ENCODE measurements around the gene LCOR. TPM values are rescaled to one million over a fixed set of nuclear protein-coding genes. Genes with fewer than 3 reads are reported as not detected.

The LCOR gene
- total and polyA plus RNA-seq, 4 donors = 2.5 to 31.2 (median 14.5) TPM

DNA sequence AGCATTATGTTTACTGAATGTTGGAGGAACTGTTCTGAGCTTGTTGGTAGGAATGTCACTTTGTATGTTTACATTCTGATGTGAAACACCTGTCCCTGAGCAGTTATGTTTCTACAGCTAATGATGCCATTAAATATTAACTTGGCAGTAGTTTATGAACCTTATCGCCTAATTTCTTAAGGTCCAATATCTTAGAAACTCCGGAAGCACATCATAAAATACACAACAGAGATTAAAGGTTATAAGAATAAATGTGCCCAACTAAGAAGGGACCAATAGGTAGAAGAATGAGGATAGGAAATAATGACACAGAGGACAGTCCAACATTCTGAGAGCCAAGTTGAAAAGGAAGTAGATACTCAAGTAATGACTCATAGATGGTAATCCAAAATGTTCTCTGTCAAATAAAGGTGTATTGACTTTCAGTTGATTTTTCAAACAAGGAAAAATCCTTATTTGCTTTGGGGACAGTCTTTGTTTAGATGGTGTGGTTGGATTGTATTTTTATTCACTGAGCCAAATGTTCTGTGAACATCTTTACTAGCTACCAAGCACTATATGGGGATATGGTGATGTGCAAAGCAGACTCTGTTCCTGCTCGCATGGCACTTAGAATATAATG, 31.9 kb downstream of the LCOR start:
- Histone ChIP-seq H3K27ac (ENCODE audit: low read depth in 1 of 2, low read length in 2 of 2) (peak overlapping the region in 1 of 2 donors; percentile 18), H3K9ac (ENCODE audit: low read depth in 1 of 2, low read length in 2 of 2) (no peak overlapping the region)

DNA sequence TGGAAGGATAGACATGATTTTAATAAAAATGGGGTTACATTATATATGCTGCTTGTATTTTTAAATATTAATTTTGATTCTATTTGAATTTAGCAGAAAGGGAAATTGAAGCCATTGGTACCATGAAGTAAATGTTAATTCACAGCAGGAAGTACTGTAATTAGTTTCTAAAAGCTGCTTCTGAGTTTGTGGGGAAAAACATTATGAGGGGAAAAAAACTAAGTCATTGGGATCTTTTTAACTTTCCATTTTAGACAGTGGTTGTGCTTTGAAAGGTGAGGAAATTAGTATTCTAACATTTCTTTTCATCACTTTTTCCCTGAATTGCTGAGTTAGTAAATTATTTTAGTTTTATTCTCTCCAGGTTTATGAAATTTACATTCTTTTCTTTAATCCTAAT, 41.0 kb downstream of the LCOR start:
- Histone ChIP-seq H3K4me1 (ENCODE audit: control insufficient read depth in 4 of 4, insufficient read depth in 4 of 4, low read length in 3 of 4) (peaks cover 3 to 7% (median 4%) of the 10 kb centered on the region in 4 donors), H3K27me3 (ENCODE audit: control insufficient read depth in 4 of 4, insufficient read depth in 4 of 4, low read length in 3 of 4) (no peaks in the 10 kb centered on the region), H3K4me3 (ENCODE audit: low read depth in 1 of 3, low read length in 3 of 3) (no peak overlapping the region), H3K9me3 (ENCODE audit: control insufficient read depth in 4 of 4, low read length in 3 of 4) (no peaks in the 10 kb centered on the region), H3K36me3 (ENCODE audit: control insufficient read depth in 4 of 4, insufficient read depth in 3 of 4, low read depth in 1 of 4, low read length in 3 of 4) (no peaks in the 10 kb centered on the region), H3K27ac (ENCODE audit: low read depth in 1 of 2, low read length in 2 of 2) (no peak overlapping the region), H3K9ac (ENCODE audit: low read depth in 1 of 2, low read length in 2 of 2) (no peak overlapping the region)
- DNase-seq (ENCODE audit: low spot score) = no peak
- no peak for TF ChIP-seq FOXA2 (IDR thresholded peaks at IDR 0.05)
- no peak for TF ChIP-seq YY1 (IDR thresholded peaks at IDR 0.05)
- TF ChIP-seq, protein P1, sequence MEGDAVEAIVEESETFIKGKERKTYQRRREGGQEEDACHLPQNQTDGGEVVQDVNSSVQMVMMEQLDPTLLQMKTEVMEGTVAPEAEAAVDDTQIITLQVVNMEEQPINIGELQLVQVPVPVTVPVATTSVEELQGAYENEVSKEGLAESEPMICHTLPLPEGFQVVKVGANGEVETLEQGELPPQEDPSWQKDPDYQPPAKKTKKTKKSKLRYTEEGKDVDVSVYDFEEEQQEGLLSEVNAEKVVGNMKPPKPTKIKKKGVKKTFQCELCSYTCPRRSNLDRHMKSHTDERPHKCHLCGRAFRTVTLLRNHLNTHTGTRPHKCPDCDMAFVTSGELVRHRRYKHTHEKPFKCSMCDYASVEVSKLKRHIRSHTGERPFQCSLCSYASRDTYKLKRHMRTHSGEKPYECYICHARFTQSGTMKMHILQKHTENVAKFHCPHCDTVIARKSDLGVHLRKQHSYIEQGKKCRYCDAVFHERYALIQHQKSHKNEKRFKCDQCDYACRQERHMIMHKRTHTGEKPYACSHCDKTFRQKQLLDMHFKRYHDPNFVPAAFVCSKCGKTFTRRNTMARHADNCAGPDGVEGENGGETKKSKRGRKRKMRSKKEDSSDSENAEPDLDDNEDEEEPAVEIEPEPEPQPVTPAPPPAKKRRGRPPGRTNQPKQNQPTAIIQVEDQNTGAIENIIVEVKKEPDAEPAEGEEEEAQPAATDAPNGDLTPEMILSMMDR (IDR thresholded peaks at IDR 0.05; ENCODE audit: low read depth, low read length, missing input control) = no peak
- no peak for TF ChIP-seq HNF4G (IDR thresholded peaks at IDR 0.05)
- no peak for TF ChIP-seq RAD21 (IDR thresholded peaks at IDR 0.05)
- TF ChIP-seq, protein P2, sequence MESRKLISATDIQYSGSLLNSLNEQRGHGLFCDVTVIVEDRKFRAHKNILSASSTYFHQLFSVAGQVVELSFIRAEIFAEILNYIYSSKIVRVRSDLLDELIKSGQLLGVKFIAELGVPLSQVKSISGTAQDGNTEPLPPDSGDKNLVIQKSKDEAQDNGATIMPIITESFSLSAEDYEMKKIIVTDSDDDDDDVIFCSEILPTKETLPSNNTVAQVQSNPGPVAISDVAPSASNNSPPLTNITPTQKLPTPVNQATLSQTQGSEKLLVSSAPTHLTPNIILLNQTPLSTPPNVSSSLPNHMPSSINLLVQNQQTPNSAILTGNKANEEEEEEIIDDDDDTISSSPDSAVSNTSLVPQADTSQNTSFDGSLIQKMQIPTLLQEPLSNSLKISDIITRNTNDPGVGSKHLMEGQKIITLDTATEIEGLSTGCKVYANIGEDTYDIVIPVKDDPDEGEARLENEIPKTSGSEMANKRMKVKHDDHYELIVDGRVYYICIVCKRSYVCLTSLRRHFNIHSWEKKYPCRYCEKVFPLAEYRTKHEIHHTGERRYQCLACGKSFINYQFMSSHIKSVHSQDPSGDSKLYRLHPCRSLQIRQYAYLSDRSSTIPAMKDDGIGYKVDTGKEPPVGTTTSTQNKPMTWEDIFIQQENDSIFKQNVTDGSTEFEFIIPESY (IDR thresholded peaks at IDR 0.05) = no peak
- TF ChIP-seq, protein P3, sequence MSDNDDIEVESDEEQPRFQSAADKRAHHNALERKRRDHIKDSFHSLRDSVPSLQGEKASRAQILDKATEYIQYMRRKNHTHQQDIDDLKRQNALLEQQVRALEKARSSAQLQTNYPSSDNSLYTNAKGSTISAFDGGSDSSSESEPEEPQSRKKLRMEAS (IDR thresholded peaks at IDR 0.05) = no peak
- TF ChIP-seq GABPA (IDR thresholded peaks at IDR 0.05 in 1 of 2, conservative IDR thresholded peaks at IDR 0.05 in 1 of 2) = no peak
- TF ChIP-seq HNF4A (conservative IDR thresholded peaks at IDR 0.05) = no peak
- TF ChIP-seq TAF1 (conservative IDR thresholded peaks at IDR 0.05) = no peak
- TF ChIP-seq EGR1 (IDR thresholded peaks at IDR 0.05; ENCODE audit: low read depth in 2 of 2) = no peak
- TF ChIP-seq, protein P4, sequence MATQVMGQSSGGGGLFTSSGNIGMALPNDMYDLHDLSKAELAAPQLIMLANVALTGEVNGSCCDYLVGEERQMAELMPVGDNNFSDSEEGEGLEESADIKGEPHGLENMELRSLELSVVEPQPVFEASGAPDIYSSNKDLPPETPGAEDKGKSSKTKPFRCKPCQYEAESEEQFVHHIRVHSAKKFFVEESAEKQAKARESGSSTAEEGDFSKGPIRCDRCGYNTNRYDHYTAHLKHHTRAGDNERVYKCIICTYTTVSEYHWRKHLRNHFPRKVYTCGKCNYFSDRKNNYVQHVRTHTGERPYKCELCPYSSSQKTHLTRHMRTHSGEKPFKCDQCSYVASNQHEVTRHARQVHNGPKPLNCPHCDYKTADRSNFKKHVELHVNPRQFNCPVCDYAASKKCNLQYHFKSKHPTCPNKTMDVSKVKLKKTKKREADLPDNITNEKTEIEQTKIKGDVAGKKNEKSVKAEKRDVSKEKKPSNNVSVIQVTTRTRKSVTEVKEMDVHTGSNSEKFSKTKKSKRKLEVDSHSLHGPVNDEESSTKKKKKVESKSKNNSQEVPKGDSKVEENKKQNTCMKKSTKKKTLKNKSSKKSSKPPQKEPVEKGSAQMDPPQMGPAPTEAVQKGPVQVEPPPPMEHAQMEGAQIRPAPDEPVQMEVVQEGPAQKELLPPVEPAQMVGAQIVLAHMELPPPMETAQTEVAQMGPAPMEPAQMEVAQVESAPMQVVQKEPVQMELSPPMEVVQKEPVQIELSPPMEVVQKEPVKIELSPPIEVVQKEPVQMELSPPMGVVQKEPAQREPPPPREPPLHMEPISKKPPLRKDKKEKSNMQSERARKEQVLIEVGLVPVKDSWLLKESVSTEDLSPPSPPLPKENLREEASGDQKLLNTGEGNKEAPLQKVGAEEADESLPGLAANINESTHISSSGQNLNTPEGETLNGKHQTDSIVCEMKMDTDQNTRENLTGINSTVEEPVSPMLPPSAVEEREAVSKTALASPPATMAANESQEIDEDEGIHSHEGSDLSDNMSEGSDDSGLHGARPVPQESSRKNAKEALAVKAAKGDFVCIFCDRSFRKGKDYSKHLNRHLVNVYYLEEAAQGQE (IDR thresholded peaks at IDR 0.05) = no peak
- no peak for TF ChIP-seq JUND (IDR thresholded peaks at IDR 0.05)
- no peak for TF ChIP-seq NR2F2 (IDR thresholded peaks at IDR 0.05)
- no peak for TF ChIP-seq FOXA1 (IDR thresholded peaks at IDR 0.05)
- TF ChIP-seq RXRA (IDR thresholded peaks at IDR 0.05) = no peak
- TF ChIP-seq, protein P5, sequence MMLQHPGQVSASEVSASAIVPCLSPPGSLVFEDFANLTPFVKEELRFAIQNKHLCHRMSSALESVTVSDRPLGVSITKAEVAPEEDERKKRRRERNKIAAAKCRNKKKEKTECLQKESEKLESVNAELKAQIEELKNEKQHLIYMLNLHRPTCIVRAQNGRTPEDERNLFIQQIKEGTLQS (IDR thresholded peaks at IDR 0.05) = no peak

More for the DNA sequence above, 31.9 kb downstream of the LCOR start:
- Histone ChIP-seq H3K27me3 (ENCODE audit: control insufficient read depth in 4 of 4, insufficient read depth in 4 of 4, low read length in 3 of 4) (no peaks in the 10 kb centered on the region), H3K4me3 (ENCODE audit: low read depth in 1 of 3, low read length in 3 of 3) (no peak overlapping the region), H3K9me3 (ENCODE audit: control insufficient read depth in 4 of 4, low read length in 3 of 4) (no peaks in the 10 kb centered on the region), H3K36me3 (ENCODE audit: control insufficient read depth in 4 of 4, insufficient read depth in 3 of 4, low read depth in 1 of 4, low read length in 3 of 4) (no peaks in the 10 kb centered on the region), H3K4me1 (ENCODE audit: control insufficient read depth in 4 of 4, insufficient read depth in 4 of 4, low read length in 3 of 4) (peaks cover 2 to 14% (median 9%) of the 10 kb centered on the region in 4 donors)
- DNase-seq (ENCODE audit: low spot score) = no peak
- 36% methylated on average over 3 of the region's 3 CpGs for WGBS
- TF ChIP-seq HNF4A (conservative IDR thresholded peaks at IDR 0.05) = peak; percentile 47 to 63
- TF ChIP-seq FOXA2 (IDR thresholded peaks at IDR 0.05) = no peak
- TF ChIP-seq, protein P5 (IDR thresholded peaks at IDR 0.05) = peak; percentile 63
- peak; percentile 17 for TF ChIP-seq NR2F2 (IDR thresholded peaks at IDR 0.05)
- TF ChIP-seq, protein P4 (IDR thresholded peaks at IDR 0.05) = no peak
- peak; percentile 94 to 98 for TF ChIP-seq JUND (IDR thresholded peaks at IDR 0.05)
